OCI-M2 (cell line): ENCODE results near the gene LRP1.

Source experiments
- DNase-seq: peaks from one replicate; lab custom pipeline; 2025; ENCODE audit not compliant: unreplicated experiment; lab: John Stamatoyannopoulos, UW

LRP1 gene

GRCh38 chr12:57127726-57128518 is at the start of gene LRP1:
TSS of gene LRP1 (plus strand) at chr12:57128483. CDS start at chr12:57128965, 482 bp downstream.
- DNase-seq, result peak; percentile 8

DNA sequence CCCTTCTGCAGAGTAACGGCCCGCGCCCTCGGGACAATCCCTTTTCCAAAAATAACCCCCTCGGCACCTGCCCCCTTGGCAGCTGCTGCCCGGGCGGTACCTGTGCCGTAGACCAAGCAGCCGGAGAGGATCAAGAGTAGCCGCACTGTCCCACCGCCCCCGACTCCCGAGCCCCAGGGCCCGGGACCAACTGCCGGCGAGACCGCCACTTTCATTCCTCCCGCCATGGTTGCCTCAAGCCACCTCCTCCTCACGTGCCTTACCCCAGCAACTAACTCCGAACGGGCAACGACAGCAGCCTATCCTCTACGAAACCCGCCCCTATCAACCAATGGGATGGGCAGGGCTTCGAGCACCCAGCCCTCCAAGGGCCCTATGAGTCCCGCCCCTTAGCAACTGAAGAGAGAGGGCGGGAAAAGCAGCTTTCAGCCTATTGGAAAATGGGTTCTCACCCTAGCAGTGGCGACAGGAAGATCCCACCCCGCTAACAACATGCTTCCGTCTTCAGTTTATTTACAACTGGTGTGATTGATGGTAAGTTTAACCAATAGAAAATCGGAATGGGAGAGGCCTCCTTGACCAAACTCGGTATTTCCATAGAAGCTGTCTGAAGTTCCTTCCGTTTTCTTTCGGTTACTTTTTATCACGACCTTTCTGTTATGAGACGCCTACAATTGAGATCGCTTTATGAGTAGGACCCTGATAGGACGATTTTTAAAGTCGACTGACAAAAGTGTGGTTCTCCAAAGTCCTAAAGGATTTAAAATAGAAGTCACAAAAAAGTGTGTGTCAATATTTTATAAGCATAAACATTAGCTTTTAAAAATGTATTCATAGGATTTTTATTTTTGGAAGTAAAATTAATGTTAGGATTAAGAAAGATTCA is 49.5 kb upstream of the LRP1 start, which contains the start of gene NEMP1:
NEMP1 (minus strand) TSS at position 273 of the 886 bp plus-strand sequence; CDS start at position 227, 46 bp downstream.
- DNase-seq, result peak; percentile 94

GRCh38 chr12:57079821-57080220 is 48.5 kb upstream of the LRP1 start:
- DNase-seq, result no peak

DNA sequence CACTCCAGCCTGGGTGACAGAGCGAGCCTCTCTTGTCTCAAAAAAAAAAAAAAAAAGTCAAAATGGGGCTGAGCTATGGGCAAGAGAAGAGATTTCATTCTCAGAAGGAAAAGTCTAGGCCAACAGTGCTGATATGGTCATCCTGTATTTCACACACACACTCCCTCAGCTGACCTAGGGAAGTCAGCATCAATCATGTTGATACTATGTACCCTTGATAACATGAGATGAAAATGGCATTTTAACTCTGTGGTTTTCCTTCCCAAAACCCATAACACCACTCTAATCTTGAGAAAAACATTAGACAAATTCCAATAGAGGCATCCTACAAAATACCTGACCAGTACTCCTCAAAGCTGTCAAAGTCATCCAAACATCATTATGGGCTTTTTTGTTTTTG is 47.4 kb upstream of the LRP1 start:
- DNase-seq, result no peak

DNA sequence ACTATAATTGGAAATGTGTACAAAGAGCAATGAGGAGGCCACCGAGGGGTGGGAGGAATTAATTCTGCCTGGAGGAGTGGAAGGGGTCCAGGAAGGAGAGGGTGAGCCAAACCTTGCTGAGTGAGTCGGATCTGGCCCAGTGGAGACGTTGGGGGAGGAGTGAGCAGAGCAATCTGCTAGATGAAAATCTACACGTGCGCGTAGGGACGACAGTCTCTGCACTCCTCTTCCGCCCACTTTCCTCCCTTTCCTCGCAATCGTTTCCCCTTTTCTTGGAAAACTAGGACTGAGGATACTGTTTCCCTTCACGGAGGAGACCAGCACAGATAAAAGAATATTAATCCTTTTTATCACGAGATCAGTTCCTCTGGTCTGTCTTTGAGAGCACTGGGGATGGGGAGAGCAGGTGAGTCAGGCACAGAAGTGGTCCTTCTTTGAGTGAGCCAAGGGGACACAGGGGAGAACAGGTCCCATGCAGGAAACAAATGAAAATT is 42.2 kb upstream of the LRP1 start:
- DNase-seq, result no peak

- no peak for DNase-seq
Measured at GRCh38 chr12:57086493-57087009, 41.7 kb upstream of the LRP1 start.

DNA sequence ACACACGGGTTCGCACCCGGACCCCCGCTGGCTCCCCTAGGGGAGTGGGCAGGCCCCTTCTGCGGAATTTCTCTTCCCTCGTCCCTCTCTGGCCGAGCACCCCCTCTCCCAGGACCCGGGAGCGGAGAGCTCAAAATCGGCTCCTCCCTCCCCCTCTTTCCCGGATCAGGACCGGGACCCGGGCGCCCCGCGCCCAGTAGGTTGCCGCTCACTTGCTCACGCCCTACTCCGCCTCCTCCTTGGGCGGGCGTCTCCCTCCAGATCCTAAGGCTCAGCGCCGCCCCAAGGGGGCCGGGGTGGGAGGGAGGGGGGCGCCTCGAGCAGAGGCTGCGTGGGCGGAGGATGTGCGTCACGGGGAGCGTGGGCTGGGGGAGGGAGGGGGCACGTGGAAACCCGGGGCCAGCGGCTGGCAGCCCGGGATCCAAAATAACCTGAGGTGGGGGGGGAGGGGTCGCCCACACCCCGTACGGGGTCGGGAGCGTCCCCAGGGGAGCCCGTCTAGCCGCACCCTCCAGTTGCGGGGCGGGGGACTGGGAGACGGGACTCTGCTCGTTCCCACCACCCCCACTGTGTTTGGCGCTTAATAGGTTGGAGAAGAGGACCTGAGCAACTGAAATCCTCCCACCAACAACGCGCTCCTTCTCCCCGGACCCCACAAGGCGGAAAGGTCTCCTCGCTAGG is 41.1 kb upstream of the LRP1 start:
- no peak for DNase-seq

DNA sequence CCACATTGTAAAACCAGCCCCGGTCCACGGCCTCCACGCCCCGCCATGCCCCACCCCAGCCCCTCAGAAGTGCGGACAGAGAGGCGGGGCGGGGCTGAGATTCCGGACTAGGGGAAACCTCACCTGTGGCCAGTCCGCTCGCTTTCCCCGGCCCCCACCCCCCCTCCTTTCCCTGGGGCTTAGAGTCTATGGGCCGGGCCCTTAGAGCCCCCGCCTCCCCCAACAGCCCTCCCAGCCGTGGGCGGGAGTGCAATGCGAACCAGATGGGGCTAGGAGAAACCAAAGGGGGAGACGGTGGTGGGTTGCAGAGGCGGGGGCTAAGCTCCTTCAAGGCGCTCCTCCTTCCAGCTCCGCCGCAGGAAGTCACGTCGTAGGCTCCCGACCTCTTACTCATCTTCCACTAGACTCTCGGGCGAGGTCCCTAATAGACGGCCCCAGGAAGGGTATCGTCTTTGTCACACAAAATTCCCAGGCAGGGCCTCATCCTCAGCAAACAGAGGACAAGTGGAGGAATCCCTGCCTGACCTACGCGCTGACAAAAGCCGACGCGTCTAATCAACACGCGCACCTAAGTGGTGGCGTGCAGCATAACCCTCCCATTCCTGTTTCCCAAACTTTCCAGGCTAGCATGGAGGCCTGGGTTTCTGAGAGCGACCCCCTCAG is 40.5 kb upstream of the LRP1 start:
- peak; percentile 27 for DNase-seq

DNA sequence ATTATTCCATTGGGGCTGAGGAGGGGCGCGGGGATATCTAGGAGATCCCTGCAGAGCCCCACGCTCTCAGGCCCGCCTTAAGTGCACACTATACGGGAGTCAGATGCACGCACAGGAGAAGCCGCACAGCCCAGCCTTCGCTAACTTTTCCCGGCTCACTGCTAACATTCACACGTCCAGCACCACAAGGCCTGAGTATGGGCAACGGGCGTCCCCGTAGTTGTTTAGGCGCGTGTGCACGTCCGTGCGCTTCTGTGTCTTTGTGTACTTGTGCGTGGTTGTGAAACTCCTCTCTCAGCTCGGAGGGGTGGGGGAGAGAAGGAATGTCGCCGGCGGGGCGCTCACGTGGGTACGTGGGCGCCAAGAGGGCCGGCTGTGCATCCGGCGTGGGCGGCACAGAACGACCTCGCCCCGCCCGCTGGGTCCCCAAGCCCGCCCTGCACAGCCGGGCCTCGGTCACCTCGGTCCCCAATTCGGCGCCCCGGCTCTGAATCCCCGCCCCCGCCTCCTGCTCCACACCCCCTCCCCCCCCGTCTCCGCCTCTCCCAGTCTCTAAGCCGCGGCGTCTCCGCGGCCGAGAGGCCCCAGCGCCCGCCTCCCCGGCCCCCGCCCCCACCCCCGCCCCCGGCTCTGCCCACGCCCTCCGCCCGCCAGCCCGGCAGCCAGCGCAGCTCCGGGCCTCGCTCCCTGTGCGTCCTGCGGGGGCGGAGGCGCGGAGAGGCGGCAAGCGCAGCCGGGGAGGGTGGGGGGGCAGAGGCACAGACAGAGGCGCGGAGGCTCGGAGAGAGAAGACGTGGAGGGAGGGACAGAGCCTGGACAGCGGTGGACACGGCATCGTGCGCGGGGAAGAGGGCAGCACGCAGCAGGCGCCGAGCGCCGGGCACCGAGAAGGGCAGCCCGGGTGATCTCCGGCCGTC is 39.7 kb upstream of the LRP1 start, which contains the start of gene NAB2:
NAB2 (plus strand) TSS at position 761 of the 917 bp plus-strand sequence. CDS start 158 bp downstream, outside the sequence.
- DNase-seq, result peak; percentile 36

- no peak for DNase-seq
Measured at GRCh38 chr12:57089271-57090245, 38.7 kb upstream of the LRP1 start.

DNA sequence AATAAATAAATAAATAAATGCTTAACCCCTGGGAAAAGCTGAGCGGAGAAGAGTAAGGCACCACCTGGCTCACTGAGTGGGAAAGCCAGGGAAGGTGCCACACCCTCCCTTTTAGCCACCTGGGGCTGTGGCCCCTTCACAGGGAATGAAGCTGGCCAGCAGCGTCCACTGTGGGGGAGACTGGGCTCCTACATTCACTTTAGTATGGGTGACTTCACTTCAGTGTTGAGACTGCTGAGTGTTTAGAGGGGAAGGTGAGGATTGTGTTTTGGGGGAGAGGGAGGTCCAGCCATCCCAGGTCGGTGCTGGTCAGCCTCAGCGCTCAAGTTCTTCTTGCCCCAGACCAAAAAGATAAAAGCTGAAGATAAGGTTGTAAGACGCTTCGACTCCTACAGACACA is 37.8 kb upstream of the LRP1 start:
- no peak for DNase-seq

- DNase-seq, result no peak
Measured at GRCh38 chr12:57090924-57091637, 37.2 kb upstream of the LRP1 start.

DNA sequence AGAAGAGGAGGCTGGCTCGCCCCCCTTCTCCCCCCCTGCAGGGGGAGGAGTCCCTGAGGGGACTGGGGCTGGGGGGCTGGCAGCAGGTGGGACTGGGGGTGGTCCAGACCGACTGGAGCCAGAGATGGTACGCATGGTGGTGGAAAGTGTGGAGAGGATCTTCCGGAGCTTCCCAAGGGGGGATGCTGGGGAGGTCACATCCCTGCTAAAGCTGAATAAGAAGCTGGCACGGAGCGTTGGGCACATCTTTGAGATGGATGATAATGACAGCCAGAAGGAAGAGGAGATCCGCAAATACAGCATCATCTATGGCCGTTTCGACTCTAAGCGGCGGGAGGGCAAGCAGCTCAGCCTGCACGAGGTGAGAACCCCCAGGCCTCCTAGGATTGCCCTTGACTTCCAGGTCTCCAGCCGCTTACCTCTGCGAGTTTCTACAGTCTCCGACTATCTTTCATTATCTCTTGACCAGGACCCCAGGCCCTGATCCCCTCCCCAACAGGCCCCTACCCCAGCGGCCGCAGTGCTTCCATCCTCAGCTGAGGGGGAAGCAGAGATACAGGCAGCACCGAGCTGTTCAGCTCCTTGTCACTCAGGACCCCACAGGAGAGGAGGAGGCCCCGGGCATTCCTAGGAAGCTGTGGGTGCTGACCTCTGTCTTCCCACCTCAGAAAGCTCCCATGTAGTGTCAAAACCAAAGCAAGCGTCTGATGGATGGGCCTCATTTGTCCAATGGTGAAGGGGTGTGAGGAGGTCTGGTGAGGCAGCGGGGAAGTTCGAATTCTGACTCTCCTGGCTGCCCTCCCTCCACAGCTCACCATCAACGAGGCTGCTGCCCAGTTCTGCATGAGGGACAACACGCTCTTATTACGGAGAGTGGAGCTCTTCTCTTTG is 36.4 kb upstream of the LRP1 start:
- DNase-seq, result no peak

DNA sequence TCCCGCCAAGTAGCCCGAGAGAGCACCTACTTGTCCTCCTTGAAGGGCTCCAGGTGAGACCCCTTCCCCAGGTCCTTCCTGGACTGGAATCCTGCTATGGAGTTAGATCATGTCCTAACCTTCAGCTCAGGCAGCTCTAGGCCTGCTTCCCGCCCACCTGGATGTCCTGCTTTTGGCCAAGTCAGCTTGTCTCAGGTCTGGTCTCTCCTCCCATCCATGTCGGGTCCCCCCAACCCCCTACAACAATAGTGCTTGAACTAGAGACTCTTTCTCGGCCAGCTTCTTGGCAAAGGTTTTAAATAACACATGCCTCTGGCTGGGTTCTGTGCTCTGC is 35.8 kb upstream of the LRP1 start:
- no peak for DNase-seq

DNA sequence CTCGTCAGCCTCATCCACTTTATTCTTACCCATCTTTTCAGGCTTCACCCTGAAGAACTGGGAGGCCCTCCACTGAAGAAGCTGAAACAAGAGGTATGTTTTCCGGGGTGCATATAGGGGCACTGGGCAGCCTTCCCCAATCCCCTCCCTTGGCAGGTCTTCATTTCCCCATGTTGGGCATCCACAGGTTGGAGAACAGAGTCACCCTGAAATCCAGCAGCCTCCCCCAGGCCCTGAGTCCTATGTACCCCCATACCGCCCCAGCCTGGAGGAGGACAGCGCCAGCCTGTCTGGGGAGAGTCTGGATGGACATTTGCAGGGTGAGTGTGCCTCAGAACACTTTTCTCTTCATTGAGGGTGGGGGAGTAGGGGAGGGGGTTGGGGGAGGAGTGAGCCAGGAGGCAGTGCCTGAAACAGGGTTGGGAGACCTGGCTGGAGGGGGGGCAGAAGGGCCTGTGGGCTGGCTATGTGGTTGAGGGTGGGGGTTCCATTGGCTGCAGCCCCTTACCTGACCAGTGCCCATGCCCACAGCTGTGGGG is 35.3 kb upstream of the LRP1 start:
- no peak for DNase-seq
